ENCODE measurements around the gene FAM184A. TPM values are rescaled to one million over a fixed set of nuclear protein-coding genes. Genes with fewer than 3 reads are reported as not detected.

FAM184A gene
- total and polyA plus RNA-seq, 10 of the 15 experiments (the other 5 are each of a cell fraction or from before 2014, with no cell fraction given) = 0.15 to 0.23 TPM; not detected in 8

GRCh38 chr6:119032428-119032827 lies 46.0 kb downstream of the FAM184A start:
- no peak for ATAC-seq
- ChIA-PET CTCF (interaction anchor here (1.0 kb wide), 1 partner anchor 12 kb away, joined by 4 read pairs; no protein-coding TSS in a partner anchor), RAD21 (ENCODE audit: unreplicated experiment) (no interaction called here), SMC1A (ENCODE audit: uncharacterized antibody, unreplicated experiment) (interaction anchor here (0.7 kb wide), 1 partner anchor 12 kb away, joined by 3 read pairs; no protein-coding TSS in a partner anchor), POLR2A (no interaction called here)
- Histone ChIP-seq H3K79me2 (ENCODE audit: control insufficient read depth, insufficient read depth, low read length) (no peaks in the 10 kb centered on the region), H3K36me3 (ENCODE audit: control insufficient read depth in 2 of 2, insufficient read depth in 2 of 2, low read length in 1 of 2) (no peaks in the 10 kb centered on the region), H2AFZ (ENCODE audit: control insufficient read depth, low read depth, low read length) (no peak overlapping the region), H3K9ac (ENCODE audit: control insufficient read depth, insufficient read depth, low read length) (no peak overlapping the region), H3K27ac (ENCODE audit: control insufficient read depth, insufficient read depth) (no peak overlapping the region), H3K9me3 (replicated peaks; ENCODE audit: control insufficient read depth, insufficient read depth, low read length) (no peaks in the 10 kb centered on the region), H3K4me2 (ENCODE audit: control insufficient read depth, insufficient read depth) (no peak overlapping the region), H4K20me1 (ENCODE audit: control insufficient read depth, insufficient read depth) (no peaks in the 10 kb centered on the region), H3K4me3 (no peak overlapping the region), H3K27me3 (replicated peaks in 1 of 2; ENCODE audit: control insufficient read depth in 2 of 2, insufficient read depth in 2 of 2, low read length in 1 of 2) (no peaks in the 10 kb centered on the region), H3K4me1 (ENCODE audit: control insufficient read depth, insufficient read depth, low read length) (no peaks in the 10 kb centered on the region)
- DNase-seq (ENCODE audit: low read depth, low spot score) = no peak
- 0% methylated on average over 1 of the region's 1 CpG for WGBS (ENCODE audit: insufficient coverage, insufficient replicate concordance, low lambda C conversion rate, missing lambda C conversion rate)
- no peak for FAIRE-seq
- in situ Hi-C loops (cut with MboI) = no loop called here
- no TSS peak for BruUV-seq (replicated peaks)
- TF ChIP-seq RAD21 (IDR thresholded peaks at IDR 0.05; ENCODE audit: insufficient read depth, low read depth, low read length) (no peak), NFXL1 (IDR thresholded peaks at IDR 0.05; ENCODE audit: borderline replicate concordance) (no peak), NFYA (IDR thresholded peaks at IDR 0.05; ENCODE audit: borderline replicate concordance, low read depth, low read length) (no peak), PAX8 (IDR thresholded peaks at IDR 0.05) (no peak), ASH2L (IDR thresholded peaks at IDR 0.05; ENCODE audit: borderline replicate concordance, low read depth) (no peak), TARDBP (IDR thresholded peaks at IDR 0.05; ENCODE audit: borderline replicate concordance) (no peak), SPI1 (IDR thresholded peaks at IDR 0.05; ENCODE audit: borderline replicate concordance, insufficient read depth, low read depth, low read length) (no peak), ZNF384 (IDR thresholded peaks at IDR 0.05; ENCODE audit: borderline replicate concordance, low read depth, low read length) (no peak), CREB1 (IDR thresholded peaks at IDR 0.05; ENCODE audit: low read depth) (no peak), E2F8 (IDR thresholded peaks at IDR 0.05; ENCODE audit: low read depth, partially characterized antibody) (no peak)
- TF ChIP-seq, protein P1, sequence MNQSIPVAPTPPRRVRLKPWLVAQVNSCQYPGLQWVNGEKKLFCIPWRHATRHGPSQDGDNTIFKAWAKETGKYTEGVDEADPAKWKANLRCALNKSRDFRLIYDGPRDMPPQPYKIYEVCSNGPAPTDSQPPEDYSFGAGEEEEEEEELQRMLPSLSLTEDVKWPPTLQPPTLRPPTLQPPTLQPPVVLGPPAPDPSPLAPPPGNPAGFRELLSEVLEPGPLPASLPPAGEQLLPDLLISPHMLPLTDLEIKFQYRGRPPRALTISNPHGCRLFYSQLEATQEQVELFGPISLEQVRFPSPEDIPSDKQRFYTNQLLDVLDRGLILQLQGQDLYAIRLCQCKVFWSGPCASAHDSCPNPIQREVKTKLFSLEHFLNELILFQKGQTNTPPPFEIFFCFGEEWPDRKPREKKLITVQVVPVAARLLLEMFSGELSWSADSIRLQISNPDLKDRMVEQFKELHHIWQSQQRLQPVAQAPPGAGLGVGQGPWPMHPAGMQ (IDR thresholded peaks at IDR 0.05; ENCODE audit: borderline replicate concordance) = no peak
- TF ChIP-seq, protein P2, sequence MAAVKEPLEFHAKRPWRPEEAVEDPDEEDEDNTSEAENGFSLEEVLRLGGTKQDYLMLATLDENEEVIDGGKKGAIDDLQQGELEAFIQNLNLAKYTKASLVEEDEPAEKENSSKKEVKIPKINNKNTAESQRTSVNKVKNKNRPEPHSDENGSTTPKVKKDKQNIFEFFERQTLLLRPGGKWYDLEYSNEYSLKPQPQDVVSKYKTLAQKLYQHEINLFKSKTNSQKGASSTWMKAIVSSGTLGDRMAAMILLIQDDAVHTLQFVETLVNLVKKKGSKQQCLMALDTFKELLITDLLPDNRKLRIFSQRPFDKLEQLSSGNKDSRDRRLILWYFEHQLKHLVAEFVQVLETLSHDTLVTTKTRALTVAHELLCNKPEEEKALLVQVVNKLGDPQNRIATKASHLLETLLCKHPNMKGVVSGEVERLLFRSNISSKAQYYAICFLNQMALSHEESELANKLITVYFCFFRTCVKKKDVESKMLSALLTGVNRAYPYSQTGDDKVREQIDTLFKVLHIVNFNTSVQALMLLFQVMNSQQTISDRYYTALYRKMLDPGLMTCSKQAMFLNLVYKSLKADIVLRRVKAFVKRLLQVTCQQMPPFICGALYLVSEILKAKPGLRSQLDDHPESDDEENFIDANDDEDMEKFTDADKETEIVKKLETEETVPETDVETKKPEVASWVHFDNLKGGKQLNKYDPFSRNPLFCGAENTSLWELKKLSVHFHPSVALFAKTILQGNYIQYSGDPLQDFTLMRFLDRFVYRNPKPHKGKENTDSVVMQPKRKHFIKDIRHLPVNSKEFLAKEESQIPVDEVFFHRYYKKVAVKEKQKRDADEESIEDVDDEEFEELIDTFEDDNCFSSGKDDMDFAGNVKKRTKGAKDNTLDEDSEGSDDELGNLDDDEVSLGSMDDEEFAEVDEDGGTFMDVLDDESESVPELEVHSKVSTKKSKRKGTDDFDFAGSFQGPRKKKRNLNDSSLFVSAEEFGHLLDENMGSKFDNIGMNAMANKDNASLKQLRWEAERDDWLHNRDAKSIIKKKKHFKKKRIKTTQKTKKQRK (IDR thresholded peaks at IDR 0.05; ENCODE audit: low read depth, low read length) = no peak
- intact Hi-C loops (cut with micrococcal nuclease; ENCODE audit: unreplicated experiment) = no loop called here

All from GM12878 (cell line).